ENCODE data around the gene CLIC3. TPM values are rescaled to one million over a fixed set of nuclear protein-coding genes. Genes with fewer than 3 reads are reported as not detected.

CLIC3 gene
- total RNA-seq, 2 experiments from 2014 or later, result not detected

DNA sequence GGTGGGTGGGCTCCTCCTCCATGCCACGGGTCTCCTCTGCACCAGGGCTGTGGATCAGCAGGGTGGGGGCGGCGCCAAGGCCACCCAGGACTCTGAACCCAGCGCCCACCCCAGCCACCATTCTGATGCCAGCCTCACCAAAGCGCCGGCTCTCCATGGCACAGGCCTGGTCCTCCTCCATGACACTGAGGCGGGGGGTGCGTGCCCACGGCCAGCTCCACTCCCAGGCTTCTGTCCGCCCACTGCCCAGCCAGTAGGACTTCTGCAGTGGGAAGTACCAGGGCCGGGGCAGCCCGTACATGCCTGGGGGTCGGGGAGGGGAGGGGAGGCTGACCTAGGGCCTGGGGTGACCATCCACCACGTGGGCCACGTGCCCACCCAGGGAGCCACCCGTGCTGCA, 20.1 kb upstream of the CLIC3 start:
- H3K9me3 Mint-ChIP-seq (ENCODE audit: low read depth), result no peaks in the 10 kb centered on the region
- no peaks in the 10 kb centered on the region for H3K4me1 Mint-ChIP-seq
- H3K4me3 Mint-ChIP-seq, result no peak overlapping the region
- no peak for ATAC-seq
- H3K27ac Mint-ChIP-seq, result no peak overlapping the region
- no peaks in the 10 kb centered on the region for H3K36me3 Mint-ChIP-seq (ENCODE audit: low read depth)
- POLR2A ChIA-PET, result no interaction called here
- DNase-seq, result no peak
- CTCF ChIA-PET, result no interaction called here
- no peaks in the 10 kb centered on the region for H3K27me3 Mint-ChIP-seq
- intact Hi-C loops (cut with DNase I, micrococcal nuclease), result no loop called here

DNA sequence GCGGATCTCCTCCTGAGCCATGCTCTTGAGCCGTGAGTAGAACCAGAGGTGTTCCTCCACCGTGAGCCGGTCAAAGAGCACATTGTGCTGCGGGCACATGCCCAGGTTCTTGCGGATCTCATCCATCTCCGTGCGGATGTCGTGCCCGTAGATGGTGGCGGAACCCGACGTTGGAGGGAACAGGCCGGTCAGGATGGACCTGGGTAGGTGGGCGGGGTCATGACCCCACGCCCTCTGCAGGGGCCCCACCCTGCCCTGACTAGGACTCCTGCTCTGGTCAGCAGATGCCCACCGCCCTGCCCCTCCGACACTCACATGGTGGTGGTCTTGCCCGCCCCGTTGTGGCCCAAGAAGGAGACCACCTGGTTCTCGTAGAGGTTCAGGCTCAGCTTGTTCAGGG, 19.6 kb upstream of the CLIC3 start:
- Mint-ChIP-seq H3K27me3 (no peaks in the 10 kb centered on the region), H3K4me1 (no peaks in the 10 kb centered on the region), H3K9me3 (ENCODE audit: low read depth) (no peaks in the 10 kb centered on the region), H3K36me3 (ENCODE audit: low read depth) (no peaks in the 10 kb centered on the region), H3K4me3 (no peak overlapping the region), H3K27ac (no peak overlapping the region)
- CTCF ChIA-PET, result no interaction called here
- ATAC-seq, result no peak
- no peak for DNase-seq
- intact Hi-C loops (cut with DNase I, micrococcal nuclease), result no loop called here
- POLR2A ChIA-PET, result no interaction called here

DNA sequence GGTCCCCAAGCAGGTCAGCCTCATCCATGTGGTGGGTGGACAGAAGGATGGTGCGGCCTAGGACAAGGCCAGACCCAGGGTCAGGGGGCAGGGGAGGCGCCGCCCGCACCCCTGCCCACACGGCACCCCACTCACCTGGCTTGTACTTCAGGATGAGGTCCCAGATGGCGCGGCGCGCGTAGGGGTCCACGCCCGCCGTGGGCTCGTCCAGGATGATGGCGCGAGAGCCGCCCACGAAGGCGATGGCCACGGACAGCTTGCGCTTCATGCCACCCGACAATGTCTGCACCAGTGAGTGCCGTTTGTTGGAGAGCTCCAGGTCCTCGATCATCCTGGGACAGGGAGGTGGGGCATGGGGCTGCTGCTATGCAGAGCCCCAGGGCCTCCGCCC, 19.2 kb upstream of the CLIC3 start:
- ChIA-PET POLR2A (no interaction called here), CTCF (no interaction called here)
- intact Hi-C loops (cut with DNase I, micrococcal nuclease), result no loop called here
- no peak overlapping the region for H3K4me3 Mint-ChIP-seq
- ATAC-seq (no peak), DNase-seq (no peak)
- H3K27me3 Mint-ChIP-seq, result no peaks in the 10 kb centered on the region
- H3K27ac Mint-ChIP-seq, result no peak overlapping the region
- no peaks in the 10 kb centered on the region for H3K9me3 Mint-ChIP-seq (ENCODE audit: low read depth)
- H3K4me1 Mint-ChIP-seq, result no peaks in the 10 kb centered on the region
- no peaks in the 10 kb centered on the region for H3K36me3 Mint-ChIP-seq (ENCODE audit: low read depth)

DNA sequence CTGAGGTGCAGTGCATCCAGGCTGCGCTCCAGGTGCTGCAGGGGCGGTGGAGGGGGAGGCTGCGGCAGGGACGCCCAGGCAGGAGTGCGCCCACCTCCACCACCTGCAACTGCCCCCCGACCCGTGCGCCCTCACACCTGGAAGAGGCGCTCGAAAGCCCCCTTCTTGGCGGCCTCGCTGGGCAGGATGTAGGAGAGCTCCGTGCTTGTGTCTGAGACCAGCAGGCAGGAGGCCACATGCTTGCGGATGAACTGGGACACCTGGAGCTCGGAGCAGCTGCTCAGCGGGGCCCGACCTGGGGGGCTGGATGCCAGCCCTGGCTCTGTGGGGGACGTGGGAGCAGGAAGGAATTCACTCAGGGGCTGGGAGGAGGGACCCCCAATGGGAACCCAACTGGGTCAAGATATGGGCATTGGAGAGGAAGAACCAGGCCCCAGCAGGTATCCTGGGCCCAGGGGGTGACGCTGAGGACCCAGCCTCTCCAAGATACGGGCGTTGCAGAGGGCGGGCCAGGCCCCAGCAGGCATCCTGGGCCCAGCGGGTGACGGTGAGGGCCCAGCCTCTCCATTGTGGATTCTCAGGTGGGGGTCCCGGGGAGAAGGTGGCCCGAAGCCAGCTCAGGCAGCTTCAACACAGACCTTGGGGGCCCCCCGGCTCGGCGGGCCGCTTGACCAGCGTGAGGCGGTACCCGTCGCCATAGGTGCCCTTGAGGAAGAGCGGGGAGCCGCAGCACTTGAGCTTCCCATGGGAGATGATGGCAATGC, 18.6 kb upstream of the CLIC3 start:
- Mint-ChIP-seq H3K27ac (no peak overlapping the region), H3K27me3 (no peaks in the 10 kb centered on the region), H3K36me3 (ENCODE audit: low read depth) (no peaks in the 10 kb centered on the region), H3K4me3 (no peak overlapping the region), H3K9me3 (ENCODE audit: low read depth) (no peaks in the 10 kb centered on the region), H3K4me1 (no peaks in the 10 kb centered on the region)
- DNase-seq (no peak), ATAC-seq (no peak)
- ChIA-PET POLR2A (no interaction called here), CTCF (no interaction called here)
- intact Hi-C loops (cut with DNase I, micrococcal nuclease), result no loop called here

DNA sequence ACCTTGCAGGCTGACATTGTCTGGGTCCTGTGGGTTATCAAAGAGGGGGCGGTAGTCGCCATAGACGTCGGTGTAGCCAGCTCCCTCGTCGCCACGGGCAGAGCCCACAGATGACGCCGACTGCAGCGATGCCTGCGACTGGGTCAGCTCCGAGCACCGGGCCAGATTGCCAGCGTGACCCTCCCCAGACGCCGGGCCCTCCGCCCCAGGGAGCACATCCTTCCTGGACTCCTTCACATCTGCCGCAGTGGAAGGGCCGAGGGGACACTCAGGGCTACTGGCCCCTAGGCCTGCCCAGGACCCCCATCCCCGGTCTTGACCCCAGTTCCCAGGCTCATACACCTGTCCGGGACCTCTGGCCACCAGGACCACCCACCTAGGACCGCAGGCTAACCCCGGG, 17.8 kb upstream of the CLIC3 start:
- intact Hi-C loops (cut with DNase I, micrococcal nuclease), result no loop called here

DNA sequence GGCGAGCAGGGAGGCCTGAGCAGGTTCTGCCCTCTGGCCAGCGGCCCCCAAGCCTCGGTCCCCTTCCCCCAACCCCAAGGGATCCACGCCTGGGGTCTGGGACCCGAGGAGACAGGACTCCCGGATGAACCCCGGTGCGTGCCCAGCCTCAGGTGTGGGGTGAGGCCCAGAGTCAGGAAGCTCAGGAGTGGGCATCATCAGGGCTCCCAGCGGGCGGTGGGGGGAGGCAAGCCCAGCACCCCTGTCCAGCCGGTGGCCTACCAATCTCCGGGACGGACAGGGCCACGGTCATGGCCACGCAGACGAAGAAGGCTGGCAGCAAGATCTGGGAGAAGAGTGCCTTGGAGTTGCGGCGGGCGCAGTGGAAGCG, 17.2 kb upstream of the CLIC3 start:
- DNase-seq (no peak), ATAC-seq (no peak)
- intact Hi-C loops (cut with DNase I, micrococcal nuclease), result no loop called here
- H3K4me1 Mint-ChIP-seq, result no peaks in the 10 kb centered on the region
- H3K27ac Mint-ChIP-seq, result no peak overlapping the region
- H3K27me3 Mint-ChIP-seq, result no peaks in the 10 kb centered on the region
- ChIA-PET POLR2A (no interaction called here), CTCF (interaction anchor here (0.7 kb wide), 1 partner anchor 223 kb away, joined by 3 read pairs; no protein-coding TSS in a partner anchor)
- H3K4me3 Mint-ChIP-seq, result no peak overlapping the region
- no peaks in the 10 kb centered on the region for H3K36me3 Mint-ChIP-seq (ENCODE audit: low read depth)
- H3K9me3 Mint-ChIP-seq (ENCODE audit: low read depth), result no peaks in the 10 kb centered on the region

More for the DNA sequence above, 17.8 kb upstream of the CLIC3 start:
- CTCF ChIA-PET, result interaction anchor here (0.7 kb wide), 1 partner anchor 222 kb away, joined by 3 read pairs; no protein-coding TSS in a partner anchor
- Mint-ChIP-seq H3K27ac (no peak overlapping the region), H3K36me3 (ENCODE audit: low read depth) (no peaks in the 10 kb centered on the region), H3K4me1 (no peaks in the 10 kb centered on the region), H3K9me3 (ENCODE audit: low read depth) (no peaks in the 10 kb centered on the region), H3K27me3 (no peaks in the 10 kb centered on the region), H3K4me3 (no peak overlapping the region)
- POLR2A ChIA-PET, result no interaction called here
- ATAC-seq (no peak), DNase-seq (no peak)

DNA sequence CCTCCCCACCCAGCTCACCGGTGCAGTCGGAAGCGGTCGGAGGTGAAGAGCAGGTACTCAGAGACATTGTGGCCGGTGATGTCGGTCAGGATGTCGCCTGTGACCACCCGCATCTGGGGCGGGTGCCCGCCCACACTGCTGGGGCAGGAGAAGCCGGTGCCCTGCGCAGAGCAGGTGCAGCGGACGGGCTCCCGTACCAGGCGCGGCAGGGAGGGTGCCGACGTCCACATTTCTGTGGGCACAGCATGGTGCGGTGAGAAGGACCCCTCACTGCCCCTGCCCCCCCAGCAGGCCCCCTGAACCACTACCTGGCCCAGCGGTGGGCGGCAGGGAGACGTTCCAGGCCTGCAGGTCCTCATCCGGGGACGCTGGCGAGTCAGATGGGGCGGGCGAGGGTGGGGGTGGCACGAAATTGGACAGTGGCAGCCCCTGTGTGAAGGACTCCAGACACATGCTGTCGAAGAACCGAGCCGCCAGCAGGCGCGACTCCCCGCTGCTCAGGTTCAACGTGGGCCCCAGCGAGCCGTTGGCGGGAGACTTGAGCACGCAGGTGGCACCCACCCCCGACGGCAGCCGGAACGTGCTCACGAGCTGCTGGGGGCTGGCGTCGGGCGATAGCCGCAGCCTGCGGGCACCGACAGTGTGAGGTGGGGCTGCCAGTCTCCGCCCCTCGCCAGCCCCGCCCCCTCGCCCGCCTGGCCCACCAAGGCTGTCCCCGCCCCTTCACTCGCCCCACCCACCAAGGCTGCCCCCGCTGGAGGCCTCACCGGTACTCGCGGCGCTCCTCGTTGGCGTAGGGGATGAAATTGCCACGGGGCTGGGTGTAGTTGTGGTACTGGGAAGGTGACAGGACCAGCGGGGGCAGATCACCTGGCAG, 16.6 kb upstream of the CLIC3 start:
- ATAC-seq (no peak), DNase-seq (no peak)
- no peak overlapping the region for H3K4me3 Mint-ChIP-seq
- no peaks in the 10 kb centered on the region for H3K9me3 Mint-ChIP-seq (ENCODE audit: low read depth)
- H3K27ac Mint-ChIP-seq, result no peak overlapping the region
- H3K36me3 Mint-ChIP-seq (ENCODE audit: low read depth), result no peaks in the 10 kb centered on the region
- ChIA-PET POLR2A (no interaction called here), CTCF (interaction anchor here (0.6 kb wide), 1 partner anchor 45 kb away, joined by 3 read pairs; no protein-coding TSS in a partner anchor)
- H3K4me1 Mint-ChIP-seq, result no peaks in the 10 kb centered on the region
- H3K27me3 Mint-ChIP-seq, result no peaks in the 10 kb centered on the region
- intact Hi-C loops (cut with DNase I, micrococcal nuclease), result no loop called here

DNA sequence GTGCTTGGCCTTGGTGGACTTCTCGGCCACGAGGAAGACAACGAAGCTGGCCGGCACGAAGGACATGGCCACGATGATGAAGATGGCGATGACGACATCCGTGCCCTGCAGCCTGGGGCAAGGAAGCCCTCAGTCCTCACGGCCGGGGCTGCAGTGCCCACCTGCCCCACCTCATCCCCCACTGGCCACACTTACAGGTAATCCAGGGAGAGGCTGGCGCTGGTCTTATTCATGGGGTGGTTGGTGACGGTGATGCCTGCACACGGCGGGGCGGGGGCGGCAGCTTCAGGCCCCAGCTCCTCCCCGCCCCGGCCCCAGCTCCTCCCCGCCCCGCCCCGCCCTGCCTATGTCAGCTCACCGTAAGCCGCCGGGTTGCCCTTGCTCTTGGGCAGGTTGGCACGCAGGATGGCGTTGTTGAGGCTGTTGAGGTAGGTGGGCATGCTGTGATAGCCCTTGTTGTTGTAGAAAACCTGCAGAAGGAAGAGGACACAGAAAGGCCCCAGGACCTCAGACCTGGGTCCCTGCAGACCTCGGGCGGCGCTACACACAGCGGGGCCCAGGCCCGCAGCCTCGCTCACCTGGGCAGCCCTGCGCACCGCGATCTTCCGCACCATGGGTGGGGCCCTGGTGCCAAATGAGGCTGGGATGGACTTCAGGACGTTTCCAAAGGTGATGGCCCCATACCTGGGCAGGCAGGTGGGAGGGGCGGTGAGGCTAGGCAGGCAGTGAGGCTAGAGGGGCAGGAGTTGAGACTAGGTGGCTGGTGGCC, 15.7 kb upstream of the CLIC3 start:
- intact Hi-C loops (cut with DNase I, micrococcal nuclease), result no loop called here
- no peaks in the 10 kb centered on the region for H3K9me3 Mint-ChIP-seq (ENCODE audit: low read depth)
- no peak for ATAC-seq
- no peak overlapping the region for H3K27ac Mint-ChIP-seq
- no peak for DNase-seq
- CTCF ChIA-PET, result interaction anchor here (0.6 kb wide), 1 partner anchor 46 kb away, joined by 3 read pairs; no protein-coding TSS in a partner anchor
- no peaks in the 10 kb centered on the region for H3K36me3 Mint-ChIP-seq (ENCODE audit: low read depth)
- H3K4me3 Mint-ChIP-seq, result no peak overlapping the region
- POLR2A ChIA-PET, result no interaction called here
- no peaks in the 10 kb centered on the region for H3K27me3 Mint-ChIP-seq
- no peaks in the 10 kb centered on the region for H3K4me1 Mint-ChIP-seq

DNA sequence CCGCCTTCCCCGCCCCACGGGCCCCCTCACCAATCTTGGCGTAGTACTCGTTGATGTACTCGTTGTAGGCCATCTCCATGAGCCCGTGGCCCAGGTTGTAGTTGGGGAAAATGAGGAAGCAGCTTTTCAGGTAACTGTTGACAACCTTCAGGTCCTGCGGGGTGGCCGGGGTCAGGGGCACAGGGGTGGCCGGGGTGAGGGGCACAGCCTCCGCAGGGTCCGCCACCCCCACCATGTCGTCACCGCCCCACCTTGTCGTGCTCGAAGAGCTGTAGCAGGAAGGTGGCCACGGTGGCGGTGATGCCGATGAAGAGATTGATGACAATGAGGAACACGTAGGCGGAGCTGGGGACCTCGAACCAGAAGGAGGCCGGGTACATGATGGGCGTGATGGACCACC, 14.8 kb upstream of the CLIC3 start:
- ChIA-PET CTCF (no interaction called here), POLR2A (no interaction called here)
- H3K4me3 Mint-ChIP-seq, result no peak overlapping the region
- H3K4me1 Mint-ChIP-seq, result no peaks in the 10 kb centered on the region
- no peak overlapping the region for H3K27ac Mint-ChIP-seq
- ATAC-seq, result no peak
- H3K27me3 Mint-ChIP-seq, result no peaks in the 10 kb centered on the region
- H3K36me3 Mint-ChIP-seq (ENCODE audit: low read depth), result no peaks in the 10 kb centered on the region
- intact Hi-C loops (cut with DNase I, micrococcal nuclease), result no loop called here
- no peak for DNase-seq
- H3K9me3 Mint-ChIP-seq (ENCODE audit: low read depth), result no peaks in the 10 kb centered on the region

DNA sequence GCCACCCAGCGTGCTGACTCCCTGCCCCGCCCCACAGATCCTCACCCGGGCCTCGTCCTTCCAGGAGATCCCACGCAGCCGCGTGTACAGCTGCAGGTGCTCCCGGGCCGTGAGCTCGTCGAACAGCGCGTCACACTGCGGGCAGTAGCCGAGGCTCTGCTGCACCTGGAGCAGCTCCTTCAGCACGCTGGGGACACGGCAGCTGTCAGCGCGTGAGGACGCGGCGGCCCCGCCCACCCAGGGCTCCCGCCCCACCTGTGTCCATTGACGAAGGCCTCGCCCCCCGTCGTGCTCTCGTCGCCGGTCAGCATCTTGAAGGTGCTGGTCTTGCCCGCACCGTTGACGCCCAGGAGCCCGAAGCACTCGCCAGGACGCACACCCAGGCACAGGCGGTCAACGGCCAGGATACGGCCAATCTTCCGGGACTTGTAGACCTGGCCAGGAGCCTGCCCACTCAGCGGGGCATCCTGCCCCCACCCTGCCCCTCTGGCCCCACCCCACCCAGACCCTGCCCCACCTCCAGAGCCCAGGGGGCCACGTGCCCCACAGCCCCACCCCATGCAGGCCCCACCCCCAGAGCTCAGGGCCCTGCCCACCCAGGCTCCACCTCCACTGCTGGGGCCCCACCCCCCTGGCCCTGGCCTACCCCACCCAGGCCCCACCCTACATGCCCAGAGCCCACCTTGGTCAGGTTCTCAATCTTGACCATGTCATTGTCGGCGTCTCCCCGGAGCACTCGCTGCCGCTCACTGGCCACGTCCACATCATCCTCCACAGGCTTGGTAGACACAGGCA, 13.8 kb upstream of the CLIC3 start:
- no peak for DNase-seq
- ChIA-PET CTCF (interaction anchor here (0.6 kb wide), 2 partner anchors 25 to 227 kb away, joined by 3 to 4 read pairs; no protein-coding TSS in a partner anchor), POLR2A (no interaction called here)
- Mint-ChIP-seq H3K27me3 (no peaks in the 10 kb centered on the region), H3K4me1 (no peaks in the 10 kb centered on the region), H3K27ac (no peak overlapping the region), H3K4me3 (no peak overlapping the region), H3K36me3 (ENCODE audit: low read depth) (no peaks in the 10 kb centered on the region), H3K9me3 (ENCODE audit: low read depth) (no peaks in the 10 kb centered on the region)
- intact Hi-C loops (cut with DNase I, micrococcal nuclease), result no loop called here
- ATAC-seq, result no peak

DNA sequence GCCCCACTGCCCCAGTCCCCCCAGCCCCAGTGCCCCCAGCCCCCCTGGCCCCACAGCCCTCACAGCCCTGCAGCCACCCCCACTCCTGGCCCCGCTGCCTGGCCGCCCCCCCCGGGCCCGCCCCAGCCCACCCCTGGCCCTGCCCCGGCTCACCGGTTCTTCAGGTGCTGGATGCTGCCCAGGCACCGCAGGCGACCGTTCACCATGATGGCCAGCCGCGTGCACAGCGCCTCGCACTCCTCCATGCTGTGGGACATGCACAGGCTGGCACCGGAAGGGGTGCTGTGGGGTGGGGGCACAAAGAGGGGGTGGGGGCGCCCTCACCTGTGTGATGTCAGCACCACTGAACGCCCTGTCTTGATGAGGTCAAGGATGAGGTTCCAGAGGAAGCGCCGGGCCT, 12.8 kb upstream of the CLIC3 start:
- intact Hi-C loops (cut with DNase I, micrococcal nuclease), result no loop called here
- Mint-ChIP-seq H3K27me3 (no peaks in the 10 kb centered on the region), H3K4me1 (no peaks in the 10 kb centered on the region), H3K27ac (no peak overlapping the region), H3K36me3 (ENCODE audit: low read depth) (no peaks in the 10 kb centered on the region), H3K4me3 (no peak overlapping the region), H3K9me3 (ENCODE audit: low read depth) (no peaks in the 10 kb centered on the region)
- POLR2A ChIA-PET, result no interaction called here
- ATAC-seq (no peak), DNase-seq (no peak)
- CTCF ChIA-PET, result interaction anchor here (0.6 to 0.7 kb wide), 3 partner anchors 16 to 241 kb away, joined by 3 read pairs; no protein-coding TSS in a partner anchor

Measured in activated CD4-positive, alpha-beta T cell treated with anti-CD3 and anti-CD28 coated beads for 36 hours (primary cell).